ENCODE data around the gene SIPA1L3. TPM values are rescaled to one million over a fixed set of nuclear protein-coding genes. Genes with fewer than 3 reads are reported as not detected.

Gene SIPA1L3
- total RNA-seq, 6 experiments from 2014 or later, result 9.1 to 20.4 (median 14.9) TPM

GRCh38 chr19:38039966-38040365 lies 133.0 kb downstream of the SIPA1L3 start:
- Histone ChIP-seq H3K27ac (no peak overlapping the region), H3K4me1 (peaks cover 0 to 7% (median 0%) of the 10 kb centered on the region in 4 donors), H3K4me3 (no peak overlapping the region), H3K27me3 (no peaks in the 10 kb centered on the region), H3K9me3 (no peaks in the 10 kb centered on the region), H3K36me3 (no peaks in the 10 kb centered on the region)
- TF ChIP-seq CTCF (IDR thresholded peaks at IDR 0.05), result no peak
- no peak for TF ChIP-seq POLR2A (IDR thresholded peaks at IDR 0.05)
- WGBS (ENCODE audit: insufficient coverage, low coverage, low lambda C conversion rate, missing lambda C conversion rate), result 85% methylated on average over 6 of the region's 6 CpGs
- no peak for ATAC-seq
- no peak for DNase-seq
- intact Hi-C loops (cut with DNase I), result no loop called here

- TF ChIP-seq CTCF (IDR thresholded peaks at IDR 0.05) (no peak), POLR2A (IDR thresholded peaks at IDR 0.05) (no peak)
- H3K36me3 ChIP-seq, result no peaks in the 10 kb centered on the region
- WGBS (ENCODE audit: insufficient coverage, low coverage, low lambda C conversion rate, missing lambda C conversion rate), result 100% methylated on average over 2 of the region's 2 CpGs
- H3K27me3 ChIP-seq, result no peaks in the 10 kb centered on the region
- no peak overlapping the region for H3K4me3 ChIP-seq
- no peaks in the 10 kb centered on the region for H3K4me1 ChIP-seq
- H3K27ac ChIP-seq, result no peak overlapping the region
- ATAC-seq (no peak), DNase-seq (no peak)
- intact Hi-C loops (cut with DNase I), result no loop called here
- no peaks in the 10 kb centered on the region for H3K9me3 ChIP-seq
Observed at GRCh38 chr19:38042132-38042531, 135.1 kb downstream of the SIPA1L3 start.

GRCh38 chr19:38043649-38044144 lies 136.7 kb downstream of the SIPA1L3 start:
- Histone ChIP-seq H3K4me3 (no peak overlapping the region), H3K27me3 (no peaks in the 10 kb centered on the region), H3K36me3 (no peaks in the 10 kb centered on the region), H3K27ac (no peak overlapping the region), H3K9me3 (no peaks in the 10 kb centered on the region), H3K4me1 (no peaks in the 10 kb centered on the region)
- TF ChIP-seq CTCF (IDR thresholded peaks at IDR 0.05) (no peak), POLR2A (IDR thresholded peaks at IDR 0.05) (no peak)
- no peak for DNase-seq
- intact Hi-C loops (cut with DNase I), result no loop called here
- no peak for ATAC-seq
- 78% methylated on average over 3 of the region's 5 CpGs for WGBS (ENCODE audit: insufficient coverage, low coverage, low lambda C conversion rate, missing lambda C conversion rate)

DNA sequence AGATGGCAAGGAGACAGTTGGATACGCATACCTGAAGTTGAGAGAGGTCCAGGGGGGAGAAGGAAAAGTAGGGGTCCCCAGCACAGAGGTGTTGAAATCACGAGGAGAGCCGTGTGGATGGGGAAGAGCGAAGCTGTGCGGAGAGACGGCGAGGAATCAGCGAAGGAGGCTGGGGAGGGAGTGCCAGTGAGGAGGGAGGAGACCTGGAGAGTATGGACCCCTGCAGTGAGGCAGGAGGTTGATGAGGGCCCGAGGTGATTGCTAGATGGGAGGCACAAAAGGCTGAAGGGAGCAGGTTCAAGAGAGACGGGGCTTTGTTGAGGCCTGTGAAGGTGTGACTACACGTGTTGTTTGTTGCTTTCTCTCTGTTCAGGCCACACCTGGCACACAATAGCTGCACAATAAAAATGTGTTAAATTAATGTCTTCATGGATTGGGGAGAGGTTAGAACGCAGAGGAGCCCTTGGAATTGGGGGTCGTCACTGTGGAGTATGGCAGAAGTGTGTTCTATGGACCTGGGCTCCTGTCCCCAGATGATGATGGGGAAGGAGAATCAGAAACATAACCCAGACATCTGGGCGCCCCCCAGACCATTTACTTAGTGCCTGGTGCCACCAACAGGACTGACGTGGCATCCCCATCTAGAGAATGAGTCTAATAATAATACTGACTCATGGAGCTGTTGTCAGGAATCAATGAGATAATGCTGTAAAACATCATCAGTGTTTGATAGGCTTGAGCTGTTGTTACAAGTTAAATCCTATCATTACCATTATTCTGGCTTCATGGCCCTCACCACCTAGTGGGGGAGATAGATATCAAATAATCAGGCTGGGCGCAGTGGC lies 137.5 kb downstream of the SIPA1L3 start:
- H3K4me1 ChIP-seq, result no peaks in the 10 kb centered on the region
- H3K4me3 ChIP-seq, result no peak overlapping the region
- no peaks in the 10 kb centered on the region for H3K9me3 ChIP-seq
- no peak overlapping the region for H3K27ac ChIP-seq
- H3K36me3 ChIP-seq, result no peaks in the 10 kb centered on the region
- H3K27me3 ChIP-seq, result no peaks in the 10 kb centered on the region
- ATAC-seq, result no peak
- TF ChIP-seq POLR2A (IDR thresholded peaks at IDR 0.05), result no peak
- no peak for TF ChIP-seq CTCF (IDR thresholded peaks at IDR 0.05)
- WGBS (ENCODE audit: insufficient coverage, low coverage, low lambda C conversion rate, missing lambda C conversion rate), result 83% methylated on average over 7 of the region's 16 CpGs
- no peak for DNase-seq
- intact Hi-C loops (cut with DNase I), result no loop called here
